ENCODE results near the gene SLC6A5.

DNA sequence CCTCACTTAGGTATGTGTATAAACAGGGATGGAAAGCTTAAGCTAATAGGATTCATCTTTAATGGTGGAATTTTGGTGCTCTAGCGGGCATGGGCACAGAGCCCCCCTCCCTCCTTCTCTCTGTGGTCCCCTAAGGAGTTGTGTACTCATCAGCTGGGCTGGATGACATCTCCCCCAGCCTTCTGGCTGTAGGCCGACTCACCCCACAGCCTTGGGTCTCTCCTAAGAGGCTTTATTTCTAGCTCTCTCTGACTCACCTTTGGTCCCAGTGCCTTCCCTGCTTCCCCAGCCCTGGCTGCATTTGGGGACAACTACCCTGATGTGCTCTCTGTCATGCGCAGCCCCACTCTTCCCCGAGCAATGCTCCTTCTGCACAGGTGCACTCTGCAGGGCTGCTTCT is 26.9 kb downstream of the SLC6A5 start:
- TF ChIP-seq, protein P1, sequence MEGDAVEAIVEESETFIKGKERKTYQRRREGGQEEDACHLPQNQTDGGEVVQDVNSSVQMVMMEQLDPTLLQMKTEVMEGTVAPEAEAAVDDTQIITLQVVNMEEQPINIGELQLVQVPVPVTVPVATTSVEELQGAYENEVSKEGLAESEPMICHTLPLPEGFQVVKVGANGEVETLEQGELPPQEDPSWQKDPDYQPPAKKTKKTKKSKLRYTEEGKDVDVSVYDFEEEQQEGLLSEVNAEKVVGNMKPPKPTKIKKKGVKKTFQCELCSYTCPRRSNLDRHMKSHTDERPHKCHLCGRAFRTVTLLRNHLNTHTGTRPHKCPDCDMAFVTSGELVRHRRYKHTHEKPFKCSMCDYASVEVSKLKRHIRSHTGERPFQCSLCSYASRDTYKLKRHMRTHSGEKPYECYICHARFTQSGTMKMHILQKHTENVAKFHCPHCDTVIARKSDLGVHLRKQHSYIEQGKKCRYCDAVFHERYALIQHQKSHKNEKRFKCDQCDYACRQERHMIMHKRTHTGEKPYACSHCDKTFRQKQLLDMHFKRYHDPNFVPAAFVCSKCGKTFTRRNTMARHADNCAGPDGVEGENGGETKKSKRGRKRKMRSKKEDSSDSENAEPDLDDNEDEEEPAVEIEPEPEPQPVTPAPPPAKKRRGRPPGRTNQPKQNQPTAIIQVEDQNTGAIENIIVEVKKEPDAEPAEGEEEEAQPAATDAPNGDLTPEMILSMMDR (IDR thresholded peaks at IDR 0.05), result no peak
- no peak for TF ChIP-seq POLR2A (IDR thresholded peaks at IDR 0.05)
- no peak for TF ChIP-seq POLR2AphosphoS5 (IDR thresholded peaks at IDR 0.05)
